GM12878 (cell line): Measurements from ENCODE around the gene ARHGEF1. TPM values are rescaled to one million over a fixed set of nuclear protein-coding genes. Genes with fewer than 3 reads are reported as not detected.
A peak's percentile ranks its signal among the peaks of the same experiment; 100 is the strongest.

ENCODE experiments used
- ATAC-seq: fragments of 200-7000 bp; cut with Tn5 transposase; 3 replicates; pipeline ENCODE4 v1.9.1; 2020; ENCODE audit warnings: mild to moderate bottlenecking, moderate library complexity
- BruUV-seq: library from RNA; stranded (reverse); fragments of 400-500 nt; replicated peaks from 2 replicates; lab custom pipeline; 2021; lab: Mats Ljungman, UMichigan
- CTCF ChIA-PET: fragments of 300-600 bp; sonication (Branson Sonifier 250); formaldehyde crosslinking; extraction: SDS; loops from one replicate; lab custom pipeline; 2021; ENCODE audit warnings: inconsistent platforms; lab: Yijun Ruan, JAX
- POLR2A ChIA-PET: fragments of 350-600 bp; formaldehyde crosslinking; extraction: SDS; loops from one replicate; lab custom pipeline; 2021; ENCODE audit warnings: inconsistent platforms; lab: Charles Lee
- RAD21 ChIA-PET: fragments of 300-600 bp; sonication (Branson Sonifier 250); formaldehyde crosslinking; loops from one replicate; lab custom pipeline; 2023; ENCODE audit warnings: antibody characterized with exemption; ENCODE audit not compliant: unreplicated experiment; lab: Charles Lee
- SMC1A ChIA-PET: fragments of 300-600 bp; sonication (Branson Sonifier 250); formaldehyde crosslinking; loops from one replicate; lab custom pipeline; 2023; ENCODE audit not compliant: unreplicated experiment, uncharacterized antibody; lab: Charles Lee
- DNase-seq: peaks from one replicate; pipeline ENCODE4 v3.0.0-alpha.2; 2011; ENCODE audit warnings: low read depth, low spot score
- FAIRE-seq: peaks from 3 replicates; lab custom pipeline; 2011; peaks lifted over from hg19 to GRCh38; lab: Jason Lieb, UNC
- H2AFZ ChIP-seq: 2 replicates; pipeline ENCODE4 v1.6.0; 2011; ENCODE audit warnings: low read depth, low read length, control low read depth; ENCODE audit not compliant: control insufficient read depth
- H3K27ac ChIP-seq: 2 replicates; pipeline ENCODE4 v1.5.1; 2011; ENCODE audit warnings: control low read depth; ENCODE audit not compliant: control insufficient read depth, insufficient read depth
- H3K27me3 ChIP-seq, 2 experiments: replicated peaks in 1 of 2; 2 replicates each; pipeline versions ENCODE4 v1.6.0 to v1.6.1; 2011; ENCODE audit warnings: low read length in 1 of 2; ENCODE audit not compliant: control insufficient read depth in 2 of 2, insufficient read depth in 2 of 2
- H3K36me3 ChIP-seq, 2 experiments: 2 replicates each; pipeline ENCODE4 v1.5.1; 2011; ENCODE audit warnings: low read length in 1 of 2; ENCODE audit not compliant: control insufficient read depth in 2 of 2, insufficient read depth in 2 of 2
- H3K4me1 ChIP-seq: 2 replicates; pipeline ENCODE4 v1.6.1; 2011; ENCODE audit warnings: mild to moderate bottlenecking, low read length, moderate library complexity, mixed read lengths; ENCODE audit not compliant: control insufficient read depth, insufficient read depth
- H3K4me2 ChIP-seq: 2 replicates; pipeline ENCODE4 v1.6.0; 2011; ENCODE audit warnings: control low read depth; ENCODE audit not compliant: control insufficient read depth, insufficient read depth
- H3K4me3 ChIP-seq: fragments of 200-600 bp; sonication (generic); 2 replicates; pipeline ENCODE4 v1.5.1; 2016
- H3K79me2 ChIP-seq: 2 replicates; pipeline ENCODE4 v1.6.0; 2011; ENCODE audit warnings: low read length; ENCODE audit not compliant: control insufficient read depth, insufficient read depth
- H3K9ac ChIP-seq: 2 replicates; pipeline ENCODE4 v1.8.0; 2011; ENCODE audit warnings: low read length, control low read depth, mixed read lengths; ENCODE audit not compliant: control insufficient read depth, insufficient read depth
- H3K9me3 ChIP-seq: replicated peaks from 3 replicates; pipeline ENCODE4 v1.5.1; 2011; ENCODE audit warnings: mild to moderate bottlenecking, low read length; ENCODE audit not compliant: control insufficient read depth, insufficient read depth
- H4K20me1 ChIP-seq: 2 replicates; pipeline ENCODE4 v1.6.0; 2011; ENCODE audit not compliant: control insufficient read depth, insufficient read depth
- CBFB ChIP-seq: IDR thresholded peaks from 2 replicates; pipeline ENCODE4 v1.6.1; 2016; ENCODE audit warnings: antibody characterized with exemption, low read depth
- DPF2 ChIP-seq: fragments of 450-650 bp; IDR thresholded peaks from 2 replicates; pipeline ENCODE4 v1.6.1; 2017; ENCODE audit warnings: mild to moderate bottlenecking
- ESRRA ChIP-seq: IDR thresholded peaks from 2 replicates; pipeline ENCODE4 v1.6.1; 2012; ENCODE audit warnings: mild to moderate bottlenecking, low read length, improper control_type of control experiment
- GATAD2B ChIP-seq: fragments of 450-650 bp; conservative IDR thresholded peaks from 2 replicates; pipeline ENCODE4 v1.6.1; 2017; ENCODE audit warnings: low read depth, mild to moderate bottlenecking, moderate library complexity
- KLF5 ChIP-seq: fragments of 450-650 bp; IDR thresholded peaks from 2 replicates; pipeline ENCODE4 v1.6.1; 2014; ENCODE audit warnings: mild to moderate bottlenecking; ENCODE audit not compliant: partially characterized antibody
- NR2F1 ChIP-seq: fragments of 450-650 bp; conservative IDR thresholded peaks from 2 replicates; pipeline ENCODE4 v1.6.1; 2017; ENCODE audit warnings: mild to moderate bottlenecking
- POLR2AphosphoS5 ChIP-seq: IDR thresholded peaks from 2 replicates; pipeline ENCODE4 v1.6.1; 2011; ENCODE audit warnings: mild to moderate bottlenecking, low read length, inconsistent platforms
- RBBP5 ChIP-seq: fragments of 200-600 bp; sonication (generic); conservative IDR thresholded peaks from 2 replicates; pipeline ENCODE4 v1.6.1; 2016
- SMARCA5 ChIP-seq: fragments of 450-650 bp; IDR thresholded peaks from 2 replicates; pipeline ENCODE4 v1.6.1; 2017; ENCODE audit warnings: mild to moderate bottlenecking
- SREBF2 ChIP-seq: IDR thresholded peaks from 2 replicates; pipeline ENCODE4 v1.6.1; 2012; ENCODE audit warnings: mild to moderate bottlenecking, low read length
- TCF3 ChIP-seq: IDR thresholded peaks from 2 replicates; pipeline ENCODE4 v1.6.1; 2012; ENCODE audit warnings: low read depth, mild to moderate bottlenecking, low read length, borderline replicate concordance; ENCODE audit not compliant: insufficient read depth
- YY1 ChIP-seq: IDR thresholded peaks from 2 replicates; pipeline ENCODE4 v1.6.1; 2011; ENCODE audit warnings: low read depth, mild to moderate bottlenecking, low read length
- WGBS: methylation state at CpG from one replicate; pipeline ENCODE4 v1.1.6; 2016; ENCODE audit warnings: low lambda C conversion rate; ENCODE audit not compliant: insufficient replicate concordance, insufficient coverage; ENCODE audit errors: missing lambda C conversion rate; 5-methylcytosine and 5-hydroxymethylcytosine counted together
- in situ Hi-C: fragments of 300-500 bp; cut with MboI; formaldehyde crosslinking; loops from 9 replicates; pipeline ENCODE4 v1.14.3; 2018; ENCODE audit warnings: mixed read lengths
- intact Hi-C: fragments of 100-400 bp; cut with micrococcal nuclease; formaldehyde crosslinking; loops from one replicate; pipeline ENCODE4 v1.14.2; 2022; ENCODE audit not compliant: unreplicated experiment
- polyA plus RNA-seq, 11 experiments: library from polyadenylated mRNA; depleted of rRNA in 4 of 11; unstranded in 6 of 11; stranded (reverse) in 5 of 11; fragments of >200 nt; fragmentation: Nextera tagmentation in 4 of 11; fragmentation: Illumina TruSeq in 1 of 11; extraction: Ambion mirVana in 4 of 11; extraction: Trizol in 1 of 11; gene quantifications; 1 replicate in 1 of 11; 2 replicates in 10 of 11; pipeline versions ENCODE4 v1.2.1 to v1.2.3, GENCODE V29; 2011 to 2016; ENCODE audit warnings: inconsistent platforms in 2 of 11, missing spikeins in 2 of 11, low read depth in 1 of 11
- total RNA-seq, 4 experiments: library from RNA; depleted of rRNA in 3 of 4; stranded (reverse); fragments of >200 nt in 3 of 4; fragmentation: Illumina TruSeq in 1 of 4; extraction: Trizol in 1 of 4; gene quantifications; 2 replicates each; pipeline versions ENCODE4 v1.2.1 to v1.2.3, GENCODE V29; 2013 to 2021
- TF ChIP-seq, protein P1 (sequence below), 3 experiments: IDR thresholded peaks in 2 of 3; conservative IDR thresholded peaks in 1 of 3; 2 replicates each; pipeline ENCODE4 v1.5.1; 2011; ENCODE audit warnings: low read depth in 3 of 3, low read length in 3 of 3, mild to moderate bottlenecking in 3 of 3, control low read depth in 2 of 3, moderate library complexity in 2 of 3, inconsistent platforms in 1 of 3, mixed read lengths in 1 of 3; ENCODE audit not compliant: control insufficient read depth in 2 of 3, insufficient read depth in 1 of 3; ENCODE audit errors: extremely low read depth in 1 of 3
- TF ChIP-seq, protein P2 (sequence below): fragments of 450-650 bp; IDR thresholded peaks from 2 replicates; pipeline ENCODE4 v1.6.1; 2017; ENCODE audit warnings: low read depth, mild to moderate bottlenecking, moderate library complexity
- TF ChIP-seq, protein P3 (sequence below): IDR thresholded peaks from 2 replicates; pipeline ENCODE4 v1.6.1; 2011; ENCODE audit warnings: borderline replicate concordance, low read depth, mild to moderate bottlenecking, moderate library complexity, low read length; ENCODE audit not compliant: insufficient read depth, poor library complexity, severe bottlenecking

Gene ARHGEF1
- total and polyA plus RNA-seq, 10 of the 15 experiments (the other 5 are each of a cell fraction or from before 2014, with no cell fraction given): 1.2 to 207 (median 53.9) TPM

DNA sequence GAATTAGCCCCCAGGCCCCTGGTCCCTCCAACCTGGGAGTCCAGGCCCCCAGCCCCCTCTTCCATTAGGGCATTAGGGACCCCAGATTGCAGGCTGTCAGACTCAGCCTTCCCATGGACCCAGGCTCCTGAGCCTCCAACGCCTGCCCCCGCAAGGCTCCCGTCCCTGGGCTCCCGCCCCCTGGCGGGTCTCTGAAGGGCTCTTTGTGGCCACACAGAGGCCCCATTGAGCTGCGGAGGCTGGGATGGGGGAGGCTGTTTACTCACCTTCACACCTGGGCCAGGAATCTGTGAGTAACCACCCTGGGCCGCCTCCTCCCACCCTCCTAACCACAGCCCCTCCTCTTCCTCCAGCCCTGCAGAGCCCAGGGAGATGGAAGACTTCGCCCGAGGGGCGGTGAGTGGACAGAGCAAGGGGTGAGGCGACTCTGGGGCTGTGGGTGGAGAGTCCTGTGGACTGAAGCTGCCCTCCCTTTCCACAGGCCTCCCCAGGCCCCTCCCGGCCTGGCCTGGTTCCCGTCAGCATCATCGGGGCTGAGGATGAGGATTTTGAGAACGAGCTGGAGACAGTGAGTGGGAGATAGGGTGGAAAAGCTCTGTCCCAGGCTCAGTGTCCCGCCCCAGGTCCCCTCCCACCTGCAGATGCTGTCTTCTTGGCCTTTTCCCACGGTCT is 4.9 kb downstream of the ARHGEF1 start:
- ChIA-PET SMC1A (interaction anchor here (0.6 to 3.6 kb wide), 10 partner anchors 11 to 72 kb away, joined by 3 to 37 read pairs (median 4); partner anchors contain the start of genes CD79A, RABAC1 and RPS19), RAD21 (interaction anchor here (0.9 to 7.1 kb wide), 6 partner anchors 14 to 58 kb away, joined by 3 to 120 read pairs (median 14); partner anchors contain the start of genes CD79A and RPS19), CTCF (interaction anchor here (0.9 to 10.8 kb wide), 8 partner anchors 11 to 65 kb away, joined by 3 to 136 read pairs (median 6); partner anchors contain the start of genes CD79A and RPS19), POLR2A (interaction anchor here (0.8 to 6.9 kb wide), 4 partner anchors 11 to 58 kb away, joined by 3 to 90 read pairs (median 24); partner anchors contain the start of genes CD79A and ERFL)
- WGBS: 20% methylated on average over 17 of the region's 17 CpGs
- Histone ChIP-seq H2AFZ (no peak overlapping the region), H4K20me1 (no peaks in the 10 kb centered on the region), H3K4me2 (peak overlapping the region; percentile 100), H3K27ac (peak overlapping the region; percentile 95), H3K9me3 (no peaks in the 10 kb centered on the region), H3K36me3 (peaks cover 18 to 19% of the 10 kb centered on the region in 2 experiments; a peak in 3 of 4 replicates), H3K79me2 (peaks cover 52% of the 10 kb centered on the region), H3K27me3 (no peaks in the 10 kb centered on the region), H3K4me3 (peak overlapping the region; percentile 70), H3K9ac (peak overlapping the region; percentile 83), H3K4me1 (peaks cover 30% of the 10 kb centered on the region)
- DNase-seq: no peak
- no TSS peak for BruUV-seq
- ATAC-seq: peak; percentile 36
- FAIRE-seq: no peak
- in situ Hi-C loops (no loop called here), intact Hi-C loops (loop anchor here (2.0 kb wide), 1 partner anchor 47 kb away; no protein-coding TSS in a partner anchor)
- TF ChIP-seq SREBF2: no peak
- no peak for TF ChIP-seq RBBP5
- peak; percentile 74; the same call in 1 of the 2 replicates for TF ChIP-seq ESRRA
- peak; percentile 49; the same call in 1 of the 2 replicates for TF ChIP-seq YY1
- 0 out of 2 replicates have a peak, but pooled peaks have one; percentile 13 for TF ChIP-seq CBFB
- TF ChIP-seq, protein P1, sequence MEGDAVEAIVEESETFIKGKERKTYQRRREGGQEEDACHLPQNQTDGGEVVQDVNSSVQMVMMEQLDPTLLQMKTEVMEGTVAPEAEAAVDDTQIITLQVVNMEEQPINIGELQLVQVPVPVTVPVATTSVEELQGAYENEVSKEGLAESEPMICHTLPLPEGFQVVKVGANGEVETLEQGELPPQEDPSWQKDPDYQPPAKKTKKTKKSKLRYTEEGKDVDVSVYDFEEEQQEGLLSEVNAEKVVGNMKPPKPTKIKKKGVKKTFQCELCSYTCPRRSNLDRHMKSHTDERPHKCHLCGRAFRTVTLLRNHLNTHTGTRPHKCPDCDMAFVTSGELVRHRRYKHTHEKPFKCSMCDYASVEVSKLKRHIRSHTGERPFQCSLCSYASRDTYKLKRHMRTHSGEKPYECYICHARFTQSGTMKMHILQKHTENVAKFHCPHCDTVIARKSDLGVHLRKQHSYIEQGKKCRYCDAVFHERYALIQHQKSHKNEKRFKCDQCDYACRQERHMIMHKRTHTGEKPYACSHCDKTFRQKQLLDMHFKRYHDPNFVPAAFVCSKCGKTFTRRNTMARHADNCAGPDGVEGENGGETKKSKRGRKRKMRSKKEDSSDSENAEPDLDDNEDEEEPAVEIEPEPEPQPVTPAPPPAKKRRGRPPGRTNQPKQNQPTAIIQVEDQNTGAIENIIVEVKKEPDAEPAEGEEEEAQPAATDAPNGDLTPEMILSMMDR (IDR thresholded peaks at IDR 0.05 in 2 of 3, conservative IDR thresholded peaks at IDR 0.05 in 1 of 3; ENCODE audit: control insufficient read depth in 2 of 3, extremely low read depth in 1 of 3, insufficient read depth in 1 of 3, low read depth in 3 of 3, low read length in 3 of 3): peak; percentile 42 to 62 (median 52); a peak in 5 of 6 replicates
- 0 out of 2 replicates have a peak, but pooled peaks have one; percentile 63 for TF ChIP-seq GATAD2B
- peak; percentile 52 for TF ChIP-seq NR2F1
- TF ChIP-seq SMARCA5: peak; percentile 42; the same call in 1 of the 2 replicates
- TF ChIP-seq, protein P2, sequence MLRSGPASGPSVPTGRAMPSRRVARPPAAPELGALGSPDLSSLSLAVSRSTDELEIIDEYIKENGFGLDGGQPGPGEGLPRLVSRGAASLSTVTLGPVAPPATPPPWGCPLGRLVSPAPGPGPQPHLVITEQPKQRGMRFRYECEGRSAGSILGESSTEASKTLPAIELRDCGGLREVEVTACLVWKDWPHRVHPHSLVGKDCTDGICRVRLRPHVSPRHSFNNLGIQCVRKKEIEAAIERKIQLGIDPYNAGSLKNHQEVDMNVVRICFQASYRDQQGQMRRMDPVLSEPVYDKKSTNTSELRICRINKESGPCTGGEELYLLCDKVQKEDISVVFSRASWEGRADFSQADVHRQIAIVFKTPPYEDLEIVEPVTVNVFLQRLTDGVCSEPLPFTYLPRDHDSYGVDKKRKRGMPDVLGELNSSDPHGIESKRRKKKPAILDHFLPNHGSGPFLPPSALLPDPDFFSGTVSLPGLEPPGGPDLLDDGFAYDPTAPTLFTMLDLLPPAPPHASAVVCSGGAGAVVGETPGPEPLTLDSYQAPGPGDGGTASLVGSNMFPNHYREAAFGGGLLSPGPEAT: peak; percentile 14
- peak; percentile 59; the same call in 1 of the 2 replicates for TF ChIP-seq DPF2
- TF ChIP-seq TCF3: no peak
- peak; percentile 36 for TF ChIP-seq KLF5
- TF ChIP-seq POLR2AphosphoS5: no peak; the same call in 1 of the 2 replicates
- TF ChIP-seq, protein P3, sequence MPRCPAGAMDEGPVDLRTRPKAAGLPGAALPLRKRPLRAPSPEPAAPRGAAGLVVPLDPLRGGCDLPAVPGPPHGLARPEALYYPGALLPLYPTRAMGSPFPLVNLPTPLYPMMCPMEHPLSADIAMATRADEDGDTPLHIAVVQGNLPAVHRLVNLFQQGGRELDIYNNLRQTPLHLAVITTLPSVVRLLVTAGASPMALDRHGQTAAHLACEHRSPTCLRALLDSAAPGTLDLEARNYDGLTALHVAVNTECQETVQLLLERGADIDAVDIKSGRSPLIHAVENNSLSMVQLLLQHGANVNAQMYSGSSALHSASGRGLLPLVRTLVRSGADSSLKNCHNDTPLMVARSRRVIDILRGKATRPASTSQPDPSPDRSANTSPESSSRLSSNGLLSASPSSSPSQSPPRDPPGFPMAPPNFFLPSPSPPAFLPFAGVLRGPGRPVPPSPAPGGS: peak; percentile 38
